HCEC 1CT (cell line): ENCODE data around the gene HPCAL1.
A peak's percentile ranks its signal among the peaks of the same experiment; 100 is the strongest.

ENCODE experiments used
- DNase-seq: peaks from one replicate; pipeline ENCODE4 v3.0.0-alpha.2; 2017

Gene HPCAL1

GRCh38 chr2:10357193-10358169, 54.8 kb downstream of the HPCAL1 start:
- no peak for DNase-seq

- no peak for DNase-seq
Observed at GRCh38 chr2:10359246-10359645, 56.5 kb downstream of the HPCAL1 start.

GRCh38 chr2:10359731-10360329, 57.1 kb downstream of the HPCAL1 start:
- DNase-seq: no peak

GRCh38 chr2:10360460-10360849, 57.8 kb downstream of the HPCAL1 start:
- no peak for DNase-seq

GRCh38 chr2:10360850-10361588, 58.3 kb downstream of the HPCAL1 start:
- peak; percentile 19 for DNase-seq

- no peak for DNase-seq
Observed at GRCh38 chr2:10362096-10362897, 59.6 kb downstream of the HPCAL1 start.

GRCh38 chr2:10362898-10363454, 60.3 kb downstream of the HPCAL1 start:
- no peak for DNase-seq

GRCh38 chr2:10363861-10364610, 61.3 kb downstream of the HPCAL1 start:
- no peak for DNase-seq

- DNase-seq: no peak
Observed at GRCh38 chr2:10365412-10365811, 62.7 kb downstream of the HPCAL1 start.

- no peak for DNase-seq
Observed at GRCh38 chr2:10366601-10367270, 64.0 kb downstream of the HPCAL1 start.

GRCh38 chr2:10367472-10368439, 65.1 kb downstream of the HPCAL1 start:
- no peak for DNase-seq

- no peak for DNase-seq
Observed at GRCh38 chr2:10368491-10369231, 66.0 kb downstream of the HPCAL1 start.

GRCh38 chr2:10369269-10370255, 66.9 kb downstream of the HPCAL1 start:
- DNase-seq: no peak

- DNase-seq: no peak
Observed at GRCh38 chr2:10370390-10370789, 67.7 kb downstream of the HPCAL1 start.

GRCh38 chr2:10370895-10371294, 68.2 kb downstream of the HPCAL1 start:
- no peak for DNase-seq

- no peak for DNase-seq
Observed at GRCh38 chr2:10371441-10372196, 68.9 kb downstream of the HPCAL1 start.
